ENCODE data around the gene SLC15A5.
A peak's percentile ranks its signal among the peaks of the same experiment; 100 is the strongest.

Gene SLC15A5

DNA sequence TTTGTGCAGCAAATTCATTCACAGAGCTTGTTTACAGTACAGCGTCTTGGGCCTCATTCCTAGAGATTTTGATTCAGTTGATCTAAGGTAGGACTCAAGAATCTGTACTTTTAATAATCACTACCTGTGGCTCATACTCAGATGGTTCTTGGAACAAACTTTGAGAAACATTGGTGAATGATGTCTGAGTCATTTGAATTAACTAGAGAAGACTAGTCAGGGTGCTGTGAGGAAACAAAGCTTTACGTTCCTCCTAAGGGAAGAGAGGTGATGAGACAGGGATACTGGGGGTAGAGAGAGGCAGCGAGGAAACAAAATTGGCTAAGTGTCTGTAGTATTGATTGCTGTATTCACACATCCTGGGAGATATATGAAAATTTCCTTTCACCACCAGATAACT lies 109.4 kb downstream of the SLC15A5 start:
- no peak for DNase-seq

DNA sequence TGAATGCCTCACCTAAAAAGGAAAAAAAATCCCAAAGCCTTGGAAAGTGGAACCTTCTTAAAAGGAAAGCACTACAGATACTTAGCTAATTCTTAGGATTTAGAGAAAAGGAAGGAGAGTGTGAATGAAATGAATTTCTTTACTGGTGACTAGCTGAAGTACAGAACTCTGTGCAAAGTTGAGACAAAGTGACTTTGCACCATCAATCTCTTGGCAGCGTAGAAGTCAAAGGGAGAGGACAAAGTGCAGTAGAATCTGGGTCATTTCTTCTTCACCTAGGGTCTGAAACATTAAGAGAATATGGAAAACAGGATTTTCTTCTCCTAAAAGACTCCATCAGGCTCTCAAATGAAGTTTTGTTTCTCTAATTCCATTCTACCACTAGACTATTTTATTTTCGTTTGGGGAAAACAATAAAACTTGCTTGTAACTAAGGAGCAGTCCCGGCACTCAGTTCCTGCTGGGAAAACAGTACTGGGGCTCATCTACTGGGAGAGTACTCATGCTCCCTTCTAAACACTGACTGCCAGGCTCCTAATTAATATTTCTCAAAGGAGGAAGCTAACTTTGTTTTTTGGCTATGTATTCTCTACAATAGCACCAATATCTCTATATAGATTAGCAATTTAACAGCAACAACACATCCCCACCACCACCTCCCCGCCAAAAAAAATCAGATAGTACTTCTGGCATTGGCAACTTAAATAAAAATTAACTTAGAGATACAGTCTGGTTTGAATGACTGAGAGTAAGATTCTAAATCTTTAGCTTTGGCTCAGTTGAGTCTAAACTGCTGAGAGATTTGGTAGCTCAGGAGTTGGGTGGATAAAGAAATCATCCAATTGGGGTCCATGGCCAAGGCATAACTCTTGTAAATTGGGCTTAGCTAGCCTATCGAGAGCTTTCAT lies 110.7 kb downstream of the SLC15A5 start:
- DNase-seq: no peak

DNA sequence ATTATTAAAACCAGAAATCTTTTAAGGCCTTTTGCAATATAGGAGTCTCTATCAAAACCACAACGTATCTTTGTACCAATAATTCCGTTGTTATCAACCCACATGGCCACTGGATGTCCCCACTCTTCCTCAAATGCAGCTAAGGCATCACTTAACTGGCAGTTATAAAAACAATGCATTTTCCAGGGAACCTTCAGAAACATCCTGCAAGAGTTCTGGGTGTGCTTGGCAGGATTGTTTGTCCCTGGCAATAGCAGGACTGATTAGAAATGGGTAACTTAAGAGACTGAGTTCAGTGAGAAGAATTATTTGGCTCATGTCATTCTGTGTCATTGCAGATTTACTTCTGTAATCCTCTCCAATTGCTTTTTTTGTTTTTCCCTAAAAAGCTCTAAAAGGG lies 112.0 kb downstream of the SLC15A5 start:
- peak; percentile 34 for DNase-seq

DNA sequence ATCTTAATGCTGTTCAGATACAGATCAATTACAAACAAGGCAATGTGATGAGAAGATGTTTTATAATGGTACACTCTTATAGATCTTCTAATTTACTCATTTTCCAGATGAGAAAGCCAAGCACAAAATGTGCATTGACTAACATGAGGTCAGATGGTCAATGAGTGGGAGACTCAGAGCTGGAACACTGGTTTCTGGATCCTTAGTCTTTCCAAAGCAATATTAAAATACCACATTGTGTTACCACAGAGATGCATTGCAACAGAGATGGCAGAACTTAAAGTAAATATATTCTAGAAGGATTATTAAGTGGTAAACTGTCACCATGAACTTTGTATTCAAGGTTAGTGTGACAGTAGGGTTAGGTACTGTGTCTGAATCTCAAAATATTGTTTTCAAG lies 113.6 kb downstream of the SLC15A5 start:
- no peak for DNase-seq

DNA sequence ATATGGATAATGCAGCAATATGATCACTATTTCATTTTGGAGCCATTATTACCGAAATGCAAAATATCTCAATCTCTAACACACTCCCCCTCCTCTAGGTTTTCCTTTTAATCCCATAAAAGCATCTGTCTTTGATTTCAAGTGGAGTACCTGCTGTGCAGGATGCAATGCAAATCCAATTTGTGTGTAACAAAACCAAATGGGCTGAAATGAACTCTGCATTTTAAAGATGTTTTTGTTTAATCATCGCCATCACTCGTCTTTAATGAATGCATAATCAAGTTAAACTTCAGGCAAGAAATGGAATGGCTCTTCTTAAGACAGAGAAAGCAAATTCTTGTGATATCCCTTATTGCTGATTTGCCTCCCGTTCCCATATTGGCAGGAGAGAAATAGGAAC lies 114.3 kb downstream of the SLC15A5 start:
- no peak for DNase-seq

DNA sequence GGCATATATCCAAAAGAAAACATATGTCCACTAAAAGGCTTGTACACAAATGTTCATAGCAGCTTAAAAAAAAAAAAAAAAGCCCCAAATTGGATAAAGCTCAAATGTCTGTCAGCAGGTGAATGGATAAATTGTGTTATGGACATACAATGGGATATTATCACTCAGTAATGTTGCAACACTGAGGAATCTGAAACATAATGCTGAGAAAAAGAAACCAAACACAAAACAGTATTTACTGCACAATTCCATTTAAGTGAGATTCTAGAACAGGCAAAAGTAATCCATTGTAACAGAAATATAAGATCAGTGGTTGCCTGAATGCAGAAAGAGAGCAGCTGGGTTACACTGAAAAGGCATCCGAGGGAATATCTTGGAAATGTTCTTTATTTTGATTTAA lies 117.9 kb downstream of the SLC15A5 start:
- DNase-seq: no peak

DNA sequence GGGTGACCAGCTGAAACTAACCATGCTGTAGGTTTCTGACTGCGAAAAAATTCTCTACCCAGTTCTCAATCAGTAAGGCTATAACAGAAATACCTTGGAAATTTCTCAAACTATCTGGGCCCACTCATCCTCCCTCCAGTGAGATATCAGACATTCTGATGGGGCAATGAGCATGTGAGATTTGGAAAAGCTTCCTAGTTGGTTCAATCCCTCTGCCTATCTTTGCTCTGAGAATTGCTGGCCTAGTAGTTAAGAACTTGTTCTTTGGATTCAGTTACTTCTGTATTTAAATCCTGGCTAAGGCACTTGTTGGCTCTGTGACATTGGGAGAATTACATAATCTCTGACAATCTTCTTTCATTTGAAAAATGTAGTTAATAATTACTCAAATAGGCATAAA lies 119.4 kb downstream of the SLC15A5 start:
- DNase-seq: no peak

DNA sequence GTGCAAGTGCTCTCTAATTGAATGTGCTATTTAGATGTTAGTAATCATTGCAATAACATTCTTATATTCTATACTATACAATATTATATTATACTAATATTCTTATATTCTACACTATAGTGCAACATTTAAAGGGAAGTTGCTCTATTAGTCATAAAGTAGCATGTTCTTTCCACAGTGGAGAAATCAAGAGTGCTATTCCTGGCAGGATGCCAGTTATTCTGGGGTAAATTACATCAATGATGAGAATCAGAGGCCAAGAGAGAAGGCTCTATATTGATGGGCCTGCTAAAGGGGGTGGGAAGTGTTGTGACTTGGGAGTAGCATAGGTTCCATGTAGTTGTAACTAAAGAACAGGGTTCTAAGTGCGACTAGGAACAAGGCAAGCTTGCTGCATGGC lies 121.5 kb downstream of the SLC15A5 start:
- no peak for DNase-seq

DNA sequence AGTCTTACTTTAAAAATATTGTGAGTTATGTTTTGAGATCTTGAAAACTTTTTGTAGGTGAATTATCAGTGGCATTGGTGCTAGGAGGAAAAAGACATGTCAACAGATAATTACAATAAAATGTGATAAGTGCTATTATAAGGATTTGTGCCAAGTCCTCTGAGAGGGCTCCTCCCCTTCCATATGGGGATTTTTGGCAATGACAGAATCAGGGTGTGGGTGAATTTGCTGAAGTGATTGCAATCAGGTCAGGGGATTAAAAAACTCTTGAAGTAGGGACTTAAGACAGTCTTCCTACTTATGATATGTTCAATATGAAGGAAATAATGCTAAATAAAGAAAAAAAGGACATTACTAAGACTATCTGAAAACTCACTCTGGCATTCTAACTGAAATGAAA lies 122.5 kb downstream of the SLC15A5 start:
- DNase-seq: no peak

DNA sequence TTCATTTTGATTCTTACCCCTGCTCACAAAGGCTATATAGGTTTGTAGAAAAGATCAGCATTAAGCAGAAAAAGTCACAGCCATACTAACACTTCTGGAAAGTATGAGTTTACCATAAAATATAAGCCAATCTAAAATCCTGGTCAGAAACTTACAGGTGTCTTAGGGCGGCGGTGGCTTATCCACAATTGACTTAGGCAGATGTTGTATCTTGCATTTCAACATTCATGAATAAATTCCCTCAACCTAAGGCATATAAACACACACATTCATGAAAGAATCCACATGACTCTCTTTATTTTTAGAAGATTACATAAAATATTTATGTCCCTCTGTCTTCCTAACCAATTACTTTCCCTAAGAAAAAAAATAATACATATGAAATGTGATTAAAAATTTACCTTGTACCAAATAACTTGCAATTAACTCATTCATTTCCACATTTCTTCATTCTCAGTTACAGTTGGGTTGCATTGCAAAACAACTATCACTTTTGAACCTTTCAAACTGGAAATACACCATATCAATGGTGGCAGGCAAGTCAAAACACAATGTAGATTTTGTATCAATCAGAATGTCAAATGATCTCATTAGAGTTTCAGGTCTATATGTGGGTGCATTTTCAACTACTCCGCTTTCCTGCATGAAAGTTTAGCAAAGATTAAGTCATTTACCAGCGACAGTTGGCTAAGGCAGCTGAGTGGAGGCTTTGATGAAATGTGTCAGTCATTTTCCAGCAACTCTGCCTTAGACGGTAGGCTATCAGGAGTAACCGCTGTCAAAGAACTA lies 124.4 kb downstream of the SLC15A5 start:
- DNase-seq: no peak

DNA sequence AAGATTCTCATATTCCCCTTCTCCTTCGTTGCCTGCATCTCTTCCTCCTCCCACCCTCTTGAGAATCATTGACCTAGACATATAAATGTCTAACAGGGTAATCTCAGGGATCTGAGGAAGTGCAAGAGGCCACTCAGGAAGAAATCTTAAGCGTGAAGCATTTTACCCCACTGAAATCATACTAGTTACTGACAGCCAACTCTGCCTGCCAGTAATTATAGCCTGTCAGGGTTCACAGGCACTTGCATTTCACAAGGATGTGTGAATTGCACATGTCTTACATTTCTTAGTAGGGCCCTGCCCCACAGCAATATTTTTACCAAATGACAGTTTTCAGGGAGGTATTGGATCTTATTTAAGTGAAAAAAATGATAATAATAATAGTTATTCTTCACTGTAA lies 127.2 kb downstream of the SLC15A5 start:
- DNase-seq: no peak

DNA sequence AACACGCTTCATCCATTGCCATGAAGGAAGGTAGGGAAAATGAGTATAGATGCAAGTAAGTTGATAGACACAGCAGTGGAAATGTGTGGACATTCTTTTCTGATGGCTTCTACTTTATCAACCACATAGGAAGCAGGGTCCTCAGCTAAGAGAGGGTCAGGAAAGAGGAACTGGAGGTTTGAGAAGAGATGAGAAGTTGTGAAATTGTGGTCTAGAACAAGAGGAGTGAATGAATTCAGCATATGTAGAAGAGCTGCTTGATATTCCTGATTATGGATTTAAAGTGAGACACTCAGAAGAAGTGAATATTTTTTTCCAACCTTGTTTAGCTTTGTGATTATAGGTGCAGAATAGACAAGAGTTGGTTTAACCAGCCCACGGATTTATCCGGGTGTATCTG lies 128.5 kb downstream of the SLC15A5 start:
- DNase-seq: no peak
